NCI-H1417 (cell line): ENCODE data around the gene ZNF32.
"Not testable (repeated sequence)": the region's sequence is repeated elsewhere in the genome, so short reads cannot be mapped to it uniquely, and the experiment has no call there.

Experiments used
- DNase-seq, 3 experiments: peaks; one replicate each; lab custom pipeline; 2025; lab: John Stamatoyannopoulos, UW

The ZNF32 gene

DNA sequence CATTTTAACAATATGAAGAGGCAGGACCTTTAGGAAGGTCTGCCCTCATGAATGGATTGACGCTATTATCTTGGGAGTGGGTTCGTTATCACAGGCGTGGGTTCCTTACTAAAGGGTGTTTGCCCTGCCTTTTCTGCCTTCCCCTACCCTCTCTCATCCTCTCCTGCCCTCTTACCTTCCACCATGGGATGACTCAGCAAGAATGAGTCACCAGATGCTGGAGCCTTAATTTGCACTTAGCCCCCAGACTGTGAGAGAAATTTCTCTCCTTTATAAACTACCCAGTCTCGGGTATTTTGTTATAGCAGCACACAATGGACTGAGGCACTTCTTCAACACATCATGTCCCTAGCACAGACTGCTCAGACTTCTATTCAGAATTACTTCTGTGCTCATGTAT, 31.4 kb upstream of the ZNF32 start:
- no peak for DNase-seq

DNA sequence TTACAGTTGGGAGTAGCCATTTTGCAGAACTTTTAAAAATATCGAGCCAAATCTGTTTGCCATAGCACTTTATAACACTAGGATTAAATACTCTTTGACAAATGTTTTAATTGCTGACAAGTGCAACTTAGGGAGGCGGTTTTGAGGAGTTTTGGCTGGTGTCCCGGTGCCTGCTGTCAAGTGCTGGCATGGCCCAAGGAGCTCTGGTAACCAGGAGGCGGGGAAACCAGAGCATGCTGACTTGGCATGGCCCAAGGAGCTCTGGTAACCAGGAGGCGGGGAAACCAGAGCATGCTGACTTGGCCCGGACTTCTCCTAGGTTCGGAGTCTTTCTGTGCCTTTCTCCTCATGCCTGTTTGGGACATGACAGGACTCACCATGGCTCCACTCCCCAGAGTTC, 30.8 kb upstream of the ZNF32 start:
- no peak for DNase-seq

DNA sequence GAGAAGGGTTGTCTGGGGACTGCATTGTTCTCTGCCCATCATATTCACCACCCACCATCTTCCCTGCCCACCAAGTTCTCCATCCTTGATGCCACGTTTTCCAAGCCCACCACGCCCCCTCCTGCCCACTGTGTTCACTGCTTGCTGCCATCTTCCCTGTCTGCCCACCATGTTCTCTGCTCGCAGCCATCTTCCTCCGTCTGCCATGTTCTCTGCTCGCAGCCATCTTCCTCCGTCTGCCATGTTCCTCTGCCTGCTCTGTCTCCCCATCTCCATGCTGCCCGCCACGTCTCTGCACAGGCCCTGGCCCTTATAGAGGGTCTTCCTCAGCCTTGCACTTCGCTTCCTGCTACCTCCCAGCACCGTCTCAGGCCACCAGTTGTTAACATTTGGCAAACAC, 30.0 kb upstream of the ZNF32 start:
- no peak for DNase-seq

DNA sequence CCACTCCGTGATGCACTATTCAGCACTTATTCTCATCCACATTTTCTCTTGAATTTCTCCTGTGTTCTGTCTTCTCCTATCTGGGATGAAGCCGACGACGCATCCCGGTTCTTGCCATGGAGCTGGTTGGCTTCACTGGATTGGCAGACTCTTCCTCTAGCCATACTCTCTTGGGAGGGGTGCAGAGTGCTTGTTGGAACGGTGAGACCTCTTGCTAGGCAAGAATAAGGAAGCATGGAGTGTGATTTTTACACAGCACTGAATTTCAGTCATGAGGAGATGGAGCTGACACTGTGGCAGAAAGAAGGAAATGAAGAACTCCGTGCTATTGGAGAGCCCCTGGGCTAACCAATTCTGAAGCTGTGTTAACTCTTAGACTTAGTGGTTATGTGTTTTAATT, 28.2 kb upstream of the ZNF32 start:
- no peak for DNase-seq

DNA sequence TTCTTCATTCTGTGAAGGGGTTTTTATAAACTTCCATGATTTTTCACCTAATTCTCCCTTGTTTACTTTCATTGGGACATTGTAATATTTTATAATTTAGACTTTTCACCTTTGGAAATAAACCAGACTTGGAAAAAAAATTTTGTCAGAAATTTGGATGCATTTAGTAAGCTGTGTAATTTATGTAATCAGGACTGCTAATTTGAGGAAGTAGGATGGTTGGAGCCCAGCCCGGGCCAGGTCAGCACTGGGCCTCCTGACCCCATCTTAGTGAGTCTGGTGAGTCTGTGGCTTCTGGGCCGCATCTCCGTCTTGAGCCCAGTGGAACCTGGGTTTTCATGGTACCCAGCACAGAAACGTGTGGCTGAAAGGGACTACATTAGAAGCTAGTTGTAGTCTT, 27.6 kb upstream of the ZNF32 start:
- DNase-seq = no peak

DNA sequence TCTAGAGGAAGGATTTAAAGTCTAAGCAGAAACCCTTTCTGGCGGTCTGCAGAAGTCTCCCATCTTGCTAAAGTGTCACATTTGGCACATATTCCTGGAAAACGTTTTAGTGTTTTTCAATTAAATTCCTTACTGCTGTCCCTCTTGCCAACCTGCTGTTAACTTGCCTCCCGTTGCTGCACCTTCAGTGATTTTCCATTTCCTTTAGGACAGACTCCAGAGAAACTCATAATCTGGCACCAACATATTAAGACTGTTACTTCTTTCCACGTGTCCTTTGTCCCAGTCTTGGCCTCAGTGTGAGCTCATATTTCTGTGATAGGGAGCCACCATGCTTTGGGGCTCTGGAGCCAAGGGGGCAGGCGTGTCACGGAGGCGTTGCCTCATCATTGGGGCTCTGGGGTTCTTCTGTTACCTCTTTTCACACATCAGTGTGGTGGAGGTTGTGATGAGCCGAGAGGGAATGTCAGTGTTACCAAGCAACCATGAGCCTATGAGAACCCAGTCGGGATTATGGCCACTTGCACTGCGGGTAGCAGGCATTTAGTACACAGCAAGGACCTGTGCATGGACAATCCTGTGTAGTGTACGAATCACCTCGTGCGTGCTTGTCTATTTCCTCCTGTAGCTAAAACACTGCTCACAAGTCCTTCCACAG, 26.0 kb upstream of the ZNF32 start:
- DNase-seq = peak in 1 of 3 experiments; percentile 3

DNA sequence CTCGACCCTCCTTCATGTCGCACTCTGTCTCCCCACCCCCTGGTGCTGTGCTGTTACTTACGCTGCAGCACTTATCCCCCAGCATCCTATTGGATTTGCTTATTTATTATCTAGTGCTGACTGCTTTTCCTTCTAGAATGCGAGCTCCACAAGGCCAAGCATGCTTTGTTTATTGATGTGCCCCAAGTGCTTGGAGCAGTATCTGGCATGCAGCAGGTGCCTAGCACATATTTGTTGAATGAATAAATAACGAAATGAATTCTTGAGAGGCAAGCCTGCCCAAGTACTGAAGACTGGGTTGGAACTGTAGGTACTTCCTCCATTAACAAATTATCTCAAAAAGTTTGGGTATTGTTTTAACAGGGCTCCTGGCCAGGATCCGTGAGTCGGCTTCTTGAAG, 24.8 kb upstream of the ZNF32 start:
- no peak for DNase-seq

DNA sequence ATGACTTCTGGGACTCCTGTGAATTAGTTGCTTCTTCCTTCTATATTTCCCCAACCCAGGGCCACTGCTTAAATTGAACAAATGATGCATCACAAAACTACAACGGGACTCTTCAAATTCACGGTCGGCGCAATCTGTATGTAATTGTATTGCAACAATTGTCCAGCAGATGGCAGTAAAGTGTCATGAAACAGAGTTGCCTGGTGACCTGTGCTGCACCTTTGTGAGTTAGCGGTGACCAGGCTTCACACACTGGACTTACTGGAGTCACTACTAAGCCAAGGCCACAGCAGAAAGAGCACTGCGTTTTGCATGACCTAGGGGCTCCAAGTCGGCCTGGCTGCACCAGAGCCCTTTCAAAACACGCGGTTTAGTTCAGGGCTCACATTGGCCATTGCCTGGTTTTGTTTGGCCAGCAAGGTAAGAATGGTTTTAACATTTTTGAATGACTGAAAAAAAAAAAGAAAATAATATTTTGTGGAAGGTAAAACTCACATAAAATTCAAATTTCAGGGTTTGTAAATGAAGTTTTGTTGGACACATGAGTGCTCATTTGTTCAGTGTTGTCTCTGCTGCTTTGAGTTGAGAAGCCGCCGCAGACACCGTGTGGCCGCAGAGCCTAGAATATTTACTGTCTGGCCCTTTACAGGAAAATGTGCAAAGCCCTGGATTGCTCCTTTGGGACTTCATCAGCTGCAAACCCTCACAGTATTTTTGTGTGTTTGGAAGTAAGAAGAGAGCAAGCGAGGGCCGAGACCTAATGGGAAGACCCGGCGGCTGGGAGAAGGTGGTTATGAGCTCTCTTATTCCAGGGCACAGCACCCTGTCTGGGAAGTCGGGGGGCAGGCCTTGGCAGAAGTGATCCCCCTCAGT, 23.2 kb upstream of the ZNF32 start:
- peak; percentile 15 to 71 (median 52) for DNase-seq

DNA sequence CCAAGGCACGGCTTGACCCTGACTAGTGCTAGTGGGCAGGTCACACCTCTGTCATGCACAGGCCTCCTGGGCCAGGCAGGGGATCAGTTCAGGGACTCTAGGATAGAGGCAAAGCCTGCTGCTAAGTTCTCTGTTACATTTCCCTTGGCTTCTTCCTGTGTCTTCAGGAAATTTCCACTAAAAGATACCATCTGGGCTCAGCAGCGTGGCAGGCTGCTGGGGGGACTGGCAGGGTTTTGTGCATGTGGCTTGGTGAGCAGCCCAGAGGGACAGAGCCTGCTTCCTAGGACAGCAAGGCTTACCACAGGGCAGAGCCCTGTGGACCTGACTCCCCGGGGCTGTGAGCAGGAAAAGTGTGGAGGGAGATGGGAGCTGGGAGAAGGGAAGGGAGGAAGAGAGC, 20.7 kb upstream of the ZNF32 start:
- no peak for DNase-seq

DNA sequence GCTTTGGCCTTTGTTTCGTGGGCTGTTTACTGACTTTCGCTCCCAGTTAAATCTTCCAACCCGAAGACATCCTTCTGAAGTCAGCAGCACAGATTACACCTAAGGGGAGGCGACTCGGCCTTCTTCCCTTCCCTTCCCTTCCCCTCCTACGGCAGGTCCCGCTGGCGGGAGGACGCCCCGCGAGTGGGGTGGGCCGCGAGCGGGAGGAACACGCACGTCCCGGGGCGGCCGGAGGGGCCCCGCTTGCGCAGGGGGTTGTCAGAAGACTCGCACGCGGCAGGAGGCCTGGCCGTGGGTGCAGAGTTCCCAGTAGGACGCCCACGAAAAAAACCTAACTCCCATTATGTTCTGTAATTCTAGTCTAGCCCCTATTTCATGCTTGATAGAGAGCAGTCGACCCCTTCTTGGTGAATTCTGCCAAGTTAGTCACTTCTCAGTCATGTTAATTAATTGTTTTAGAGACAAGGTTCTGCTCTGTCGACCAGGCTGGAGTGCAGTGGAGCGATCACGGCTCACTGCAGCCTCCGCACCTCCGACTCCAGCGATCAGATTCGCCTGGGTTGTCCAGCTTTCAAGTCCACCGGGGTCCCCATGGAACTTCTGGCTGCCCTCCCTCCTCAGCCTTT, 19.2 kb upstream of the ZNF32 start:
- DNase-seq = no peak

DNA sequence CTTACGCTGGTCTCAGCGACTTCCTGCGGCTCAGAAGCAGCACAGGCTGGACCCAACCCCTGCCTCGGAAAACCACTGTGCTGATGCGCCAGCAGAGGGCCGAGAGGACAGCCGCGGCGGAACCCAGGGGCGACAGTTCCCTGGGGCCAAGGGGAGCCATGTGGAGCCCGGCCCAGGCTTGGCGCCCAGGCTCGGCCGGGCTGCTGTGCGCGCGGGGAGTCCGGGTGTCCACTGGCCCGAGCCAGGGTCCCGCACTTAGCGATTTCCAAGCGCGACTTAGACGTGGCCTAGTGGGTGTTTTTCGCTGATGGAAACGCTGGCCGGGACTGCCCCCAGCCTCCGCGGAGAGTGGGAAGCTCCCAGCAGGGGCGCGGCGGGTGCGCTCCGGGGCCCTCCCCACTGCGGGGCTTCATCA, 18.6 kb upstream of the ZNF32 start:
- no peak for DNase-seq

DNA sequence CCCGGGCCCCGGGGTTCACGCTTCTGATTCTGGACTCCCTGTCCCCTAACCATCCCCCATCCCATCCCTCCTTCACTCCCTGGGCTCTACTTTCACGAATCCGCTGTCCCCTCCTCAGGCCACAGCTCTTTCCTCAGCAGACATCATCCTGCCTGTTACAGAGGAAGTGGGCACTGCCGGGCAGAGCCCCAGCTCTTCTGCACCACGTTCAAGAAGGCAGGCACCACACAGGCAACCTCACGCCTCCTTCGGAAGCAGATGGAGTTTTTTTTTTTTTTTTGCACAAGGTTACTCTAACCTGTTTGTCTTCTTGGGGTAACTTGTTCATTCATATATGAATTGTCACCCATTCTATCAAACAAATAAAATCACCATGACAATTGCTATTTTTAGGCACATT, 17.9 kb upstream of the ZNF32 start:
- DNase-seq = no peak

DNA sequence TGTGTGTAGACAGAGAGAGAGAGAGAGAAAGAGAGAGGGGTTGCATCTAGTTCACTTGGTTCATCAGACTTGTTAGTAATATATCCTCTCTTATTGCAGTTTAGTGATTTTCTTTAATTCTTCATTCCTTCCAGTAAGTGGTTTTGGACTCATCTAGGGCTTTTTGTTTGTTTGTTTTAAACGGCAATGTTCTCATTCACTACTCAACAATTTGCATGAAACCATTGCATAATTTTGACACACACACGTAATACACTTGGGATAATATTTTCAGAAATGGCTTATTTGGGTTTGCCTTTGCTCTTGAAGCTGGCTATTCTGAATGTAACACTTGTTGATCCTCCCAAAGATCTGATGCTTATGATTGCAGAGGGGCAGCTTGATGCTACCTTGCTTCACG, 16.4 kb upstream of the ZNF32 start:
- no peak for DNase-seq

DNA sequence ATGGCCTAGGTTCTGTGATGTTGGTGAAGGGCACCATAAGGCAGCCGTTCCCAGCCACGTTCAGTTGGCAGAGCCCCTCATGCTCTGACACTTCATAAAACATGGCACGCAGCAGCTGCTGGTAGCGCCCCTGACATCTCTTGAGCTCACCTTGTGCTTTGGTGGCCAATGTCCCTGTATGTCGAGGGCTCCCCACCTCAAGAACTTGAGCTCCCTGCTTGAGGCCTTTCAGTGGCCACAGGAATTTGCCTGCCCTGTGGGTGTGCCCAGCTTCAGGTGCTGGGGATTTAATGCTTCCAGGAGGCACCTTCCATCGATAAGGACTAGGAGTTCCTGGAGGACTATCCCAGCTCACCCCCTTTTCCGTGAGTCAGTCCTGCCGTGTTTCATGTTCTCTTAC, 9.5 kb upstream of the ZNF32 start:
- DNase-seq = no peak

DNA sequence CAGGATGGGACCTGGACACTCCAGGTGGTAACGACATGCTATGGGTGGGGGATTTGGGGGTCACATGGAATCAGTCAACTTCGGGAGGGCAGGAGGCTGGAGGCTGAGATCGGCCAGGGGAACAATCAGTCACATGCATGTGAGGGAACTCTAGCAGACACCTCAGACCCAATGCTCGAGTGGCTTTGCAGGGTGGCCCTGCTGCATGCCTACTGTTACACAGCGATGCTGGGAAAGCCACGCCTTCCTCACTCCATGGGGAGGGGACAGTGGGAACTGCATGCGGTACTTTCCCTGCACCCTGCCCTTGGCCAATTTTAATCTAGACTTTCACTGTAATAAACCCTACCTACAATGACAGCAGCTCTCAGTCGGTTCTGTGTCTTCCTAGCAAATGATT, 6.6 kb upstream of the ZNF32 start:
- no peak for DNase-seq

DNA sequence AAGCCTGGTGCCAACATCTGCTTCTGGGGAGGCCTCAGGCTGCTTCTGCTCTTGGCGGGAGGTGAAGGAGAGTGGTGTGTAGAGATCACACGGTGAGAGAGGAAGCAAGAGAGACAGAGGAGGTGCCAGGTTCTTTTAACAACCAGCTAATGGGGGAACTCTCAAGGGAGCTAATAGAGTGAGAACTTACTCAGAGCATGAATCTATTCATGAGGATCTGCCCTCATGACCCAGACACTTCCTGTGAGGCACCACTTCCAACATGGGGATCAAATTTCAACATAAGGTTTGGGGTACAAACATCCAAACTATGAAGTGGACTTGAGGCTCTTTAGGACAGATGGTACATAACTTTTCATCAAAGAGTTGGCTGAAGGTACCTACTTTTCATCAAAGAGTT, 5.1 kb upstream of the ZNF32 start:
- DNase-seq = no peak

DNA sequence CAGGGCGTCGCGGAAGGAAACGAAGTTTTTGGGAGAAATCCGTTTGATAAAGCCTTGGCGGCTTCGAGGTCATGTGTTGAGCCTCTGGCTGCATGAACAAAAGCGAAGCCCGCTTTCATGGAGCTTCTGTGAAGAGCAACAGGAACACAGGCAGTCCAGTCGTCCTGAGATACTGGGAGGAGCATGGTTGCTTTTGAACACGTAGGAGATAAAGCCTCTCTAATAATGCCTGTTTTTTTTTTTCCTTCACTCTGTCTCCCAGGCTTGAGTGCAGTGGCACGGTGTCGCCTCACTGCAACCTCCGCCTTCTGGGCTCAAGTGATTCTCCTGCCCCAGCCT, 473 bp upstream of the ZNF32 start:
- no peak for DNase-seq

DNA sequence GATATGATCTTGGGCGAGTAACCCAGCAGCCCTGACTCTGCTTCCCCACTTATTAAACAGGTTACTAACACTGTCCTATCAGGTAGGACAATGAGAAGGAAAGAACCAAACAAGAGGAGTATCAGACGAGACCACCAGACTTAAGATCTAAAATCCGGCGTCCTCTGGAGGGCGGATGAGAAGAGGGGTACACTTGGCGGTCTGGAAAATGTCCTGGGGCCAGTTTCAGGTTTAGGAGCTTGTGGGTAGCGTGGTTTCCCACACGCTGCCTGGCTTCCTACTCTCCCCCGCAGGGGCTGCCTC, 635 bp downstream of the ZNF32 start:
- no peak for DNase-seq

DNA sequence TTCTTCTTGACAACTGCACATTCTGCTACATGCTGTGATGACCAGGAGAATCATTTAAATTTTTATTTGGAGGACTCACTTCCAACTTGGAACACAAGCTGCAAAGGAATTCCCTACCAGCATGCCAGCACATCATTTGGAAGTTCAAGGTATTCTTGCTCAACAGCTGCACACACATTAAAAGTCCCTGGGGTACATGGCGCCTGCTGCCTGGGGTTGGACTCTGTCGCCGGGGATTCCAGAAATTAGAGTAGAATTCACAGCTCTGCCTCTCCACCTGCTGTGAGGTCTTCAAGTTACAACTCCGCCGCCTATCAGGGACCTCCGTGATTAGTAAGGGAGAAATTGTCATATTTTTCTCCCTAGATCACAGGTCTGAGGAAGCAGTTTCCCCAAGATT, 1.1 kb downstream of the ZNF32 start:
- no peak for DNase-seq

DNA sequence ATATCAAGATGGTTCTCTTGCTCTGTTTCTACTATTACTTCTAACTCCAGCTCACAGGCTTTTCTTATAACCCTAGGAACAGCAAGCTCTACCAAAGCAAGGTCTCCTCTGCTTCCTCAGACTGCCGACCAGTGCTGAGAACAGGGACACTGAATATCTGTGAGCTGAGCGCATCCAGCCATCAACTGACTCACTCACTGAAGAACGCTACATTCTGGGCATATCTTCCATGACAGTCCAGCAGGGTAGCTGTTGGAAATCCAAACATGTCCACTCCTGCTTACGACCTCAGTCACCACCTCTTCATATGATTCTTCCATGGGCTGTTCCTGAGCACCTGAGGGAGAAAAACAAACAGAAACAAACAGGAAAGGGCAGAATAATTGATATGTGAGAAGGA, 2.8 kb downstream of the ZNF32 start:
- no peak for DNase-seq

DNA sequence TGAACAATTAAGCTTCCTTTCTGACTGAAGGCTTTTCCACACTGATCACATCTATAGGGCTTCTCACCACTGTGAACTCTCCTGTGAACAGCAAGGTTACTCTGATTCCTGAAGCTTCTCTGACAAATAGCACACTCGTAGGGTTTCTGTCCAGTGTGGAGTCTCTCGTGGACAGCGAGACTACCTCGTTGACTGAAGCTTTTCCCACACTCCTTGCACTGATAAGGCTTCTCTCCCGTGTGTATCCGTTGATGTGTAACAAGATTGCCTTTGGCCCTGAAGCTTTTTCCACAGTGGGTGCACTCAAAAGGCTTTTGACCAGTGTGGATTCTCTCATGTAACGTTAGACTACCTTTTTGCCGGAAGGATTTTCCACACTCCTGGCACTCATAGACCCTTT, 4.4 kb downstream of the ZNF32 start:
- DNase-seq = no peak

DNA sequence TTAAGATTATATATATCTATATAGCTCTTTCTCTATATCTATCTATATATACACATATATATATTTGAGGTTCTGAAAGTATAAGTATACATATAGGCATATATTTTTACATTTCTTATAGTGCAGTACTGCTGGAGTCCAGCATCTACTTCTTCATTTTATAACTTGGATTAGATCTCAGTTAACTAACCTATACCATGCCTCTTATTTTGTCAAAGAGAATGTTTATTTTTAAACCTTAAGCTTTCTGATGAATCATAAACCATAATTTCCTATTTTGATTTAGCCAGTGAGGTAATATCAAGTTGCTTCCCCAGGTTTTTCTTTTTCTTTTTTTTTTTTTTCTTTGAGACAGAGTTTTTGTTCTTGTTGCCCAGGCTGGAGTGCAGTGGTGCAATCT, 8.1 kb downstream of the ZNF32 start:
- DNase-seq = no peak

DNA sequence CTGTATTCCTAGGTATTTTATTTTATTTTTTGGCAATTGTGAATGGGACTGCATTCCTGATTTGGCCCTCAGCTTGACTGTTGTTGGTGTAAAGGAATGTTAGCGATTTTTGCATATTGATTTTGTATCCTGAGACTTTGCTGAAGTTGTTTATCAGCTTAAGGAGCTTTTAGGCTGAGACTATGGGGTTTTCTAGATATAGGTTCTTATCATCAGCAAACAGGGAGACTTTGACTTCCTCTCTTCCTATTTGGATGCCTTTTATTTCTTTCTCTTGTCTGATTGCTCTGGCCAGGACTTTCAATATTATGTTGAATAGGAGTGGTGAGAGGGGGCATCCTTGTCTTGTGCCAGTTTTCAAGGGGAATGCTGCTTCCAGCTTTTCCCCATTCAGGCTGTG, 12.9 kb downstream of the ZNF32 start:
- not testable (repeated sequence) for DNase-seq

DNA sequence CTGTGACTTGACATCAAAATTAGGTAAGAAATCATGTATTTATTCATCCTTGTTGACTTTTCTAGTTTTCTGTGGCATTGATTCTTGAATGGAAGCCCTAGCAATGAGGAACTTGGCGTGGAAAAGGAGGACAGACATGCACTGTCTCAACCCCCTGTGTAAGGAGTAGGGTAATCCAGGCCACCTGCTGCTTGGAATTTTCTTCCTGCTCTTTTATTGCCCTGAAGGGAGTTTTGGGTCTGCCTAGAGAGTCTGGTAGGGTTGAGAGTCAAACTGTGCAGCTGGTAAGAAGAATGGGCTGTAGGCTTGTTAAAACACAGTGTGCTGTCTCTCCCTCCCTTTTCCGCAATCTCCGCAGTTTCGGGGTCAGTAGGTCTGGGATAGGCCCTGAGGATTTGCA, 19.7 kb downstream of the ZNF32 start:
- DNase-seq = no peak
